Body of pancreas (tissue), 4 donors: Measurements from ENCODE around the gene STON1.

ENCODE experiments used
- CTCF ChIP-seq, 7 experiments: fragments of 450-650 bp in 4 of 7; fragments of 200-600 bp in 3 of 7; sonication (generic) in 3 of 7; IDR thresholded peaks; one replicate each; pipeline ENCODE4 v1.5.1; 2016 to 2019; ENCODE audit warnings: antibody characterized with exemption in 7 of 7
- POLR2A ChIP-seq, 3 donors: fragments of 450-650 bp; IDR thresholded peaks; one replicate each; pipeline ENCODE4 v1.6.1; 2016; ENCODE audit warnings: antibody characterized with exemption in 3 of 3, mild to moderate bottlenecking in 2 of 3

GRCh38 chr2:48619526-48619925 is 89.6 kb downstream of the STON1 start:
- no peak for TF ChIP-seq CTCF (IDR thresholded peaks at IDR 0.05)
- TF ChIP-seq POLR2A (IDR thresholded peaks at IDR 0.05): no peak
